ENCODE data around the gene MAN2A2.

The MAN2A2 gene

DNA sequence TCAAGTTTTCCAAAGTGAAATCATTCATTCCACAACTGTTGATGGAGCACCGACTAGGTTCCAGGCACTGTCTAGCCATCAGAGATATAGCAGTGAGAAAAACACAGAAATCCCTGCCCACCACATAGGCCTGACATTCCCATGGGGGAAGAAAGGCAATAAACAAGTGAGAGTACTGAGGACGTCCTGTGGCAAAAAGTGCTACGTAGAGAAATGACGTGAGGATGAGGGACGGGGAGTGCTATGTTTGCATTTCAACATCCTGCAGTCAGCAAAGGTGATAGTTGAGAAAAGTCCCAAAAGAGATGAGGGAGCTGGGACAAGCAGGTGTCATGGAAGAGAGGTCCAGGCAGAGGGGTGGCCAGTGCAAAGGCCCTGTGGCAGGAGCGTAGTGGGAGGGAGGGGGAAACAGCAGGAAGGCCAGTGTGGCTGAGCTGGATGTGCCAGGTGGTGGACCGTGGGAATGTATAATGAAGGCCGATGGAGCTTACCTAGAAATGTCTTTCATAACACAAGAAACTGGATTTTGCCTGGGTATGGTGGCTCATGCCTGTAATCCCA, 45.1 kb upstream of the MAN2A2 start:
- Histone ChIP-seq H3K27ac (ENCODE audit: low read depth, low read length, poor library complexity, severe bottlenecking) (no peak overlapping the region), H3K79me2 (ENCODE audit: insufficient read depth, low read length) (no peaks in the 10 kb centered on the region), H3F3A (ENCODE audit: insufficient read depth, low read length) (no peaks in the 10 kb centered on the region), H3K27me3 (ENCODE audit: insufficient read depth, low read length) (0 out of 2 replicates have a peak, but pooled peaks cover 2% of the 10 kb centered on the region), H3K36me3 (ENCODE audit: insufficient read depth, low read length) (no peaks in the 10 kb centered on the region), H3K4me1 (ENCODE audit: insufficient read depth, low read length, severe bottlenecking) (peaks cover 13% of the 10 kb centered on the region), H4K20me1 (ENCODE audit: insufficient read depth, low read length) (no peaks in the 10 kb centered on the region), H3K9me3 (ENCODE audit: low read length) (no peaks in the 10 kb centered on the region), H3K4me3 (ENCODE audit: low read depth, low read length, poor library complexity, severe bottlenecking) (no peak overlapping the region), H3K4me2 (ENCODE audit: low read length) (no peak overlapping the region), H3K9ac (ENCODE audit: low read length) (no peak overlapping the region), H3K9me2 (ENCODE audit: low read depth, low read length) (no peaks in the 10 kb centered on the region), H2AFZ (ENCODE audit: low read length) (no peak overlapping the region)
- TF ChIP-seq, protein P1, sequence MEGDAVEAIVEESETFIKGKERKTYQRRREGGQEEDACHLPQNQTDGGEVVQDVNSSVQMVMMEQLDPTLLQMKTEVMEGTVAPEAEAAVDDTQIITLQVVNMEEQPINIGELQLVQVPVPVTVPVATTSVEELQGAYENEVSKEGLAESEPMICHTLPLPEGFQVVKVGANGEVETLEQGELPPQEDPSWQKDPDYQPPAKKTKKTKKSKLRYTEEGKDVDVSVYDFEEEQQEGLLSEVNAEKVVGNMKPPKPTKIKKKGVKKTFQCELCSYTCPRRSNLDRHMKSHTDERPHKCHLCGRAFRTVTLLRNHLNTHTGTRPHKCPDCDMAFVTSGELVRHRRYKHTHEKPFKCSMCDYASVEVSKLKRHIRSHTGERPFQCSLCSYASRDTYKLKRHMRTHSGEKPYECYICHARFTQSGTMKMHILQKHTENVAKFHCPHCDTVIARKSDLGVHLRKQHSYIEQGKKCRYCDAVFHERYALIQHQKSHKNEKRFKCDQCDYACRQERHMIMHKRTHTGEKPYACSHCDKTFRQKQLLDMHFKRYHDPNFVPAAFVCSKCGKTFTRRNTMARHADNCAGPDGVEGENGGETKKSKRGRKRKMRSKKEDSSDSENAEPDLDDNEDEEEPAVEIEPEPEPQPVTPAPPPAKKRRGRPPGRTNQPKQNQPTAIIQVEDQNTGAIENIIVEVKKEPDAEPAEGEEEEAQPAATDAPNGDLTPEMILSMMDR (IDR thresholded peaks at IDR 0.05; ENCODE audit: low read length): no peak
- TF ChIP-seq EZH2 (IDR thresholded peaks at IDR 0.05; ENCODE audit: borderline replicate concordance, low read length): no peak

DNA sequence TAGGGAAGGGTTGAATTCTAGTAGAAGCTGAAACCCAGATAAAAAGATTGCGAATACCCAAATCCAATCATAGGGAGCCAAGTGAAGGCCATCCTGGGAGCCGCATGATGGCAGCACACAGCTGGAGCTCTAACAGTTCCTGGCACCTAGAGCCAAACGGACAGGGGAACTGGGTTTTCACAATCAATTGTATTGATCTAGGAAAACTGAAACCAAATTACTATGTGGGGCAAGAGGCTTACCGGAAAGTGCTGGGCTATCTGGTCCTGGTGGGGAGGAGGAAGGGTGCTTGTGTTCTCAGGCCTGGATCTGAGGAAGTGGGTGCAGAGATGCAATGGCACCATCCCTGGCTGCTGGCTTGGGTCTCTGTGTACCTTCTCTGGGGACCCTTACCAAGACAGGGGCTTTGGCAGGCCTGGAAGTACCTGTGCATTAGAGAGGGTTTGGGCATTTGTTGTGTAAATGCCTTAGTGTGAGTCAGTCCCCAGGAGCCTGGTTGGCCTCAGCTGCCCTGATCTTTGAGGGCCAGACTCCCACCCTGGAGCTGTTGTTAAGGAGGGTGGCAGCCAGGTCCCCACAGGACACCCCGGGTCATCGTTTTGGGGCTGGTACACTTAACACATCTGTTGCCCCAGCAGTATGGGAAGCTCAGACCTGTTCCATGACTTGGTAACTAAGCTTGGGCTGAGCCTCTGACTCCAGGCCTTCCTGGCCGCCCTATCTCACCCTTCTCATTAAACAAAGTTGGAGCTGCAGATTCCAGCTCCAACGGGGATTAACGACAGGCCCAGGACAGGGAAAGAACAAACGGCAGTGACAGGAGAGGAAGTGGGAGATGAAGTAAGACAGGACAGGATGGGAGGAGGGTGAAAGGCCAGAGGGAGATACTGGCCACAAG, 43.6 kb upstream of the MAN2A2 start:
- H3K4me2 ChIP-seq (ENCODE audit: low read length): no peak overlapping the region
- H4K20me1 ChIP-seq (ENCODE audit: insufficient read depth, low read length): no peaks in the 10 kb centered on the region
- no peaks in the 10 kb centered on the region for H3K9me2 ChIP-seq (ENCODE audit: low read depth, low read length)
- H3K9me3 ChIP-seq (ENCODE audit: low read length): no peaks in the 10 kb centered on the region
- 0 out of 2 replicates have a peak, but pooled peaks cover 5% of the 10 kb centered on the region for H3K27me3 ChIP-seq (ENCODE audit: insufficient read depth, low read length)
- no peaks in the 10 kb centered on the region for H3K79me2 ChIP-seq (ENCODE audit: insufficient read depth, low read length)
- no peak overlapping the region for H3K27ac ChIP-seq (ENCODE audit: low read depth, low read length, poor library complexity, severe bottlenecking)
- no peak for TF ChIP-seq EZH2 (IDR thresholded peaks at IDR 0.05; ENCODE audit: borderline replicate concordance, low read length)
- TF ChIP-seq, protein P1 (IDR thresholded peaks at IDR 0.05; ENCODE audit: low read length): no peak
- no peaks in the 10 kb centered on the region for H3F3A ChIP-seq (ENCODE audit: insufficient read depth, low read length)
- no peak overlapping the region for H3K4me3 ChIP-seq (ENCODE audit: low read depth, low read length, poor library complexity, severe bottlenecking)
- H3K36me3 ChIP-seq (ENCODE audit: insufficient read depth, low read length): no peaks in the 10 kb centered on the region
- peaks cover 10% of the 10 kb centered on the region for H3K4me1 ChIP-seq (ENCODE audit: insufficient read depth, low read length, severe bottlenecking)
- no peak overlapping the region for H3K9ac ChIP-seq (ENCODE audit: low read length)
- H2AFZ ChIP-seq (ENCODE audit: low read length): no peak overlapping the region

DNA sequence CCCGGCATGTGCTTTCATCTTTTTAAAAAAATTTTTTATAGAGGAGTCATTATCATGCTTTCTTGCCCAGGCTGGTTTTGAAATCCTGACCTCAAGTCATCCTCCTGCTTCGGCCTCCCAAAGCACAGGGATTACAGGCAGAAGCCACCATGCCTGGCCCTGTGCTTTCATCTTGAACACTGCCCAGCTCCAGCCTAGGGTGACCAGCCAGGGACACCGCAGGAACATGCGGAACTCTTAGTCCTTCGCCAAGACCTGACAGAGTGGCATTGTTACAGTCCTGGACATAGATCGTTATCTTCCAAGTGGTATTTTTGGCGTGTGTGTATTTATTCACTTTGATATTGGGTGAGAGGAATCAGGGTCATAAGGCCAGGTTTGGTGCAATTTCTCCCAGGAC, 42.7 kb upstream of the MAN2A2 start:
- TF ChIP-seq, protein P1 (IDR thresholded peaks at IDR 0.05; ENCODE audit: low read length): no peak
- no peak for TF ChIP-seq EZH2 (IDR thresholded peaks at IDR 0.05; ENCODE audit: borderline replicate concordance, low read length)
- Histone ChIP-seq H3K79me2 (ENCODE audit: insufficient read depth, low read length) (no peaks in the 10 kb centered on the region), H3K4me1 (ENCODE audit: insufficient read depth, low read length, severe bottlenecking) (peaks cover 10% of the 10 kb centered on the region), H2AFZ (ENCODE audit: low read length) (no peak overlapping the region), H3K9me2 (ENCODE audit: low read depth, low read length) (no peaks in the 10 kb centered on the region), H3F3A (ENCODE audit: insufficient read depth, low read length) (no peaks in the 10 kb centered on the region), H3K9ac (ENCODE audit: low read length) (no peak overlapping the region), H4K20me1 (ENCODE audit: insufficient read depth, low read length) (no peaks in the 10 kb centered on the region), H3K27ac (ENCODE audit: low read depth, low read length, poor library complexity, severe bottlenecking) (no peak overlapping the region), H3K27me3 (ENCODE audit: insufficient read depth, low read length) (0 out of 2 replicates have a peak, but pooled peaks cover 5% of the 10 kb centered on the region), H3K4me3 (ENCODE audit: low read depth, low read length, poor library complexity, severe bottlenecking) (no peak overlapping the region), H3K9me3 (ENCODE audit: low read length) (no peaks in the 10 kb centered on the region), H3K4me2 (ENCODE audit: low read length) (no peak overlapping the region), H3K36me3 (ENCODE audit: insufficient read depth, low read length) (no peaks in the 10 kb centered on the region)

Measured in OCI-LY1 (cell line).